OCI-LY3 (cell line): ENCODE data around the gene DENND1A.

Experiments
- H2AFZ ChIP-seq: fragments of 200-600, 300-600 bp; shearing (Covaris generic); 2 replicates; pipeline ENCODE4 v1.6.0; 2014; ENCODE audit warnings: antibody characterized with exemption, low read depth, low read length
- H3K27ac ChIP-seq: fragments of 200-600, 300-600 bp; sonication (generic); 2 replicates; pipeline ENCODE4 v1.5.1; 2014; ENCODE audit warnings: mild to moderate bottlenecking, low read length, moderate library complexity, mixed read lengths
- H3K27me3 ChIP-seq: fragments of 200-600, 300-600 bp; sonication (generic); 2 replicates; pipeline ENCODE4 v1.6.1; 2014; ENCODE audit warnings: low read depth, low read length, mixed read lengths
- H3K36me3 ChIP-seq: fragments of 200-600, 300-600 bp; sonication (generic); replicated peaks from 2 replicates; pipeline ENCODE3; 2014; ENCODE audit warnings: low read depth, low read length, mixed read lengths
- H3K4me1 ChIP-seq: fragments of 300-600, 200-600 bp; sonication (generic); 2 replicates; pipeline ENCODE4 v1.6.1; 2014; ENCODE audit warnings: low read length, mixed read lengths
- H3K4me2 ChIP-seq: fragments of 200-600, 300-600 bp; sonication (generic); 2 replicates; pipeline ENCODE4 v1.6.1; 2014; ENCODE audit warnings: low read length, mixed read lengths
- H3K4me3 ChIP-seq: fragments of 300-600, 200-600 bp; sonication (generic); 2 replicates; pipeline ENCODE4 v1.5.1; 2014; ENCODE audit warnings: antibody characterized with exemption, mild to moderate bottlenecking, low read length, moderate library complexity
- H3K79me2 ChIP-seq: fragments of 300-600, 200-600 bp; shearing (Covaris generic); 2 replicates; pipeline ENCODE4 v1.6.1; 2014; ENCODE audit warnings: mild to moderate bottlenecking, low read length, mixed read lengths
- H3K9ac ChIP-seq: fragments of 300-600, 200-600 bp; shearing (Covaris generic); 2 replicates; pipeline ENCODE4 v1.6.0; 2014; ENCODE audit warnings: mild to moderate bottlenecking, low read length, moderate library complexity
- H3K9me3 ChIP-seq: fragments of 200-600, 300-600 bp; shearing (Covaris generic); 2 replicates; pipeline ENCODE4 v1.6.1; 2014; ENCODE audit warnings: low read length, mixed read lengths; ENCODE audit not compliant: insufficient read depth
- H4K20me1 ChIP-seq: fragments of 200-600, 300-600 bp; sonication (generic); 2 replicates; pipeline ENCODE4 v1.6.1; 2016; ENCODE audit warnings: low read length, mixed read lengths; ENCODE audit not compliant: insufficient read depth
- EZH2phosphoT487 ChIP-seq: fragments of 200-600 bp; shearing (Covaris generic); IDR thresholded peaks from 2 replicates; pipeline ENCODE4 v1.6.1; 2018; ENCODE audit warnings: antibody characterized with exemption, mixed run types, low read depth
- TF ChIP-seq, protein P1 (sequence below): fragments of 200-600, 300-600 bp; sonication (generic); IDR thresholded peaks from 2 replicates; pipeline ENCODE4 v1.5.1; 2014; ENCODE audit warnings: antibody characterized with exemption, low read length, low read depth

DENND1A gene

GRCh38 chr9:123375469-123376132 is 554.3 kb downstream of the DENND1A start:
- Histone ChIP-seq H3K9ac (no peak overlapping the region), H3K4me1 (no peaks in the 10 kb centered on the region), H3K4me2 (no peak overlapping the region), H2AFZ (no peak overlapping the region), H3K79me2 (no peaks in the 10 kb centered on the region), H3K27ac (no peak overlapping the region), H3K4me3 (no peak overlapping the region), H3K27me3 (no peaks in the 10 kb centered on the region), H4K20me1 (no peaks in the 10 kb centered on the region), H3K9me3 (no peaks in the 10 kb centered on the region), H3K36me3 (no peaks in the 10 kb centered on the region)
- TF ChIP-seq, protein P1, sequence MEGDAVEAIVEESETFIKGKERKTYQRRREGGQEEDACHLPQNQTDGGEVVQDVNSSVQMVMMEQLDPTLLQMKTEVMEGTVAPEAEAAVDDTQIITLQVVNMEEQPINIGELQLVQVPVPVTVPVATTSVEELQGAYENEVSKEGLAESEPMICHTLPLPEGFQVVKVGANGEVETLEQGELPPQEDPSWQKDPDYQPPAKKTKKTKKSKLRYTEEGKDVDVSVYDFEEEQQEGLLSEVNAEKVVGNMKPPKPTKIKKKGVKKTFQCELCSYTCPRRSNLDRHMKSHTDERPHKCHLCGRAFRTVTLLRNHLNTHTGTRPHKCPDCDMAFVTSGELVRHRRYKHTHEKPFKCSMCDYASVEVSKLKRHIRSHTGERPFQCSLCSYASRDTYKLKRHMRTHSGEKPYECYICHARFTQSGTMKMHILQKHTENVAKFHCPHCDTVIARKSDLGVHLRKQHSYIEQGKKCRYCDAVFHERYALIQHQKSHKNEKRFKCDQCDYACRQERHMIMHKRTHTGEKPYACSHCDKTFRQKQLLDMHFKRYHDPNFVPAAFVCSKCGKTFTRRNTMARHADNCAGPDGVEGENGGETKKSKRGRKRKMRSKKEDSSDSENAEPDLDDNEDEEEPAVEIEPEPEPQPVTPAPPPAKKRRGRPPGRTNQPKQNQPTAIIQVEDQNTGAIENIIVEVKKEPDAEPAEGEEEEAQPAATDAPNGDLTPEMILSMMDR: no peak
- TF ChIP-seq EZH2phosphoT487: no peak

- Histone ChIP-seq H3K9ac (no peak overlapping the region), H3K4me1 (no peaks in the 10 kb centered on the region), H3K4me2 (no peak overlapping the region), H3K27me3 (no peaks in the 10 kb centered on the region), H2AFZ (no peak overlapping the region), H3K36me3 (no peaks in the 10 kb centered on the region), H3K9me3 (no peaks in the 10 kb centered on the region), H4K20me1 (no peaks in the 10 kb centered on the region), H3K4me3 (no peak overlapping the region), H3K79me2 (no peaks in the 10 kb centered on the region), H3K27ac (no peak overlapping the region)
- no peak for TF ChIP-seq EZH2phosphoT487
- TF ChIP-seq, protein P1: no peak
These were observed 556.0 kb downstream of the DENND1A start for GRCh38 chr9:123373946-123374345.

- Histone ChIP-seq H2AFZ (no peak overlapping the region), H3K79me2 (no peaks in the 10 kb centered on the region), H3K4me2 (no peak overlapping the region), H3K36me3 (no peaks in the 10 kb centered on the region), H3K27ac (no peak overlapping the region), H3K27me3 (no peaks in the 10 kb centered on the region), H3K9me3 (no peaks in the 10 kb centered on the region), H3K4me1 (no peaks in the 10 kb centered on the region), H3K4me3 (no peak overlapping the region), H4K20me1 (no peaks in the 10 kb centered on the region), H3K9ac (no peak overlapping the region)
- TF ChIP-seq, protein P1: no peak
- TF ChIP-seq EZH2phosphoT487: no peak
These were observed 556.4 kb downstream of the DENND1A start for GRCh38 chr9:123373447-123373923.

DNA sequence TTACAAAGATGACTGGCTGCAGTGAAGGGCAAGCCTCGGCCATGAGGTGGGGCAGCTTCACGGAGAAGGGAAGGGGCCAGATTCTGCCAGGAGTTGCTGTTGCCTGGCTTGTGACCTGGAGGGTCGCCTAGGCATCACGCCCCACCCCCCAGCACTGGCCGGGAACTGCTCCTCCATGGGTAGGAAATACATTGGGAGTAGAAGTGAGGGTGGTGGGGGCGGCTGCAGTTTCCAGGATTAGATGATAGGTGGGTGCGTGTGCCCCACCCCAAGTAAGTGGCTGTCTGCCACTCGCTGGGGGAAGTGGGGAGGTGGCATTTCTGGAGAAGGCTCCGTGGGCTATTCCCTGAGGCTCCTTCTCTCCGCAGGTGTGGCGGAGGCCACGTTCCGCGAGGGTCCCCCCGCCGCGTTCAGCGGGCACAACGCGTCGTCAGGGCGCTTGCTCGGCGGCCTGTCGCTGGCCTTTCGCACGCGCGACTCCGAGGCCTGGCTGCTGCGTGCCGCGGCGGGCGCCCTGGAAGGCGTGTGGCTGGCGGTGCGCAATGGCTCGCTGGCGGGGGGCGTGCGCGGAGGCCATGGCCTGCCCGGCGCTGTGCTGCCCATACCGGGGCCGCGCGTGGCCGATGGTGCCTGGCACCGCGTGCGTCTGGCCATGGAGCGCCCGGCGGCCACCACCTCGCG is 557.0 kb downstream of the DENND1A start:
- Histone ChIP-seq H4K20me1 (no peaks in the 10 kb centered on the region), H3K27me3 (no peaks in the 10 kb centered on the region), H3K27ac (no peak overlapping the region), H2AFZ (no peak overlapping the region), H3K9me3 (no peaks in the 10 kb centered on the region), H3K4me1 (no peaks in the 10 kb centered on the region), H3K79me2 (no peaks in the 10 kb centered on the region), H3K9ac (no peak overlapping the region), H3K36me3 (no peaks in the 10 kb centered on the region), H3K4me3 (no peak overlapping the region), H3K4me2 (no peak overlapping the region)
- TF ChIP-seq, protein P1: no peak
- TF ChIP-seq EZH2phosphoT487: no peak
